ENCODE data around the gene ERC2.
"Not testable (repeated sequence)": the region's sequence is repeated elsewhere in the genome, so short reads cannot be mapped to it uniquely, and the experiment has no call there.

The ERC2 gene

DNA sequence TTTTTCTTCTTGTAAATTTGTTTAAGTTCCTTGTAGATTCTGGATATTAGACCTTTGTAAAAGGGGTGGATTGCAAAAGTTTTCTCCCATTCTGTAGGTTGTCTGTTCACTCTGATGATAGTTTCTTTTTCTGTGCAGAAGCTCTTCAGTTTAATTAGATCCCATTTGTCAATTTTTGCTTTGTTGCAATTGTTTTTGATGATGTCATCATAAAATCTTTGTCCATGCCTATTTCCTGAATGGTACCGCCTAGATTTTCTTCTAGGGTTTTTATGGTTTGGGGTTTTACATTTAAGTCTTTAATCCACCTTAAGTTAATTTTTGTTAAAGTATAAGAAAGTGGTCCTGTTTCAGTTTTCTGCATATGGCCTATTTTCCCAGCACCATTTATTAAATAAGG is 401.9 kb downstream of the ERC2 start:
- DNase-seq (ENCODE audit: low spot score): not testable (repeated sequence)

GRCh38 chr3:56064684-56065083 is 403.6 kb downstream of the ERC2 start:
- no peak for DNase-seq (ENCODE audit: low spot score)

DNA sequence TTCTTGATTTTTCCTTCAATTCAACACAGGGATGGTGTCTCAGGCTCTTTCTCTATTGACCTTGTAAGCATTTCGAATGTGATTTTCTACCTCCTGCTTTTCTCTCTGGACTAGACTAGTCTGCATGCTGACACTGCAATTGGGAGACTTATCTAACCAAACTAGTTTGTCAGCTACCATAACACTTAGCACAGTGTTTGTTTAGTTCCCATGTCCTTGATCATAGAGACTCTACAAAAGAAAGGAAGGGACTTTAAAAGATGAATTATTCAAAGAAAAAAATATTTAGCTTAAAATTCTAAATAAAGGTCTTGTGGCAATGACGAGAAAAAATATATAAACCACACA is 407.0 kb downstream of the ERC2 start:
- DNase-seq (ENCODE audit: low spot score): no peak

DNA sequence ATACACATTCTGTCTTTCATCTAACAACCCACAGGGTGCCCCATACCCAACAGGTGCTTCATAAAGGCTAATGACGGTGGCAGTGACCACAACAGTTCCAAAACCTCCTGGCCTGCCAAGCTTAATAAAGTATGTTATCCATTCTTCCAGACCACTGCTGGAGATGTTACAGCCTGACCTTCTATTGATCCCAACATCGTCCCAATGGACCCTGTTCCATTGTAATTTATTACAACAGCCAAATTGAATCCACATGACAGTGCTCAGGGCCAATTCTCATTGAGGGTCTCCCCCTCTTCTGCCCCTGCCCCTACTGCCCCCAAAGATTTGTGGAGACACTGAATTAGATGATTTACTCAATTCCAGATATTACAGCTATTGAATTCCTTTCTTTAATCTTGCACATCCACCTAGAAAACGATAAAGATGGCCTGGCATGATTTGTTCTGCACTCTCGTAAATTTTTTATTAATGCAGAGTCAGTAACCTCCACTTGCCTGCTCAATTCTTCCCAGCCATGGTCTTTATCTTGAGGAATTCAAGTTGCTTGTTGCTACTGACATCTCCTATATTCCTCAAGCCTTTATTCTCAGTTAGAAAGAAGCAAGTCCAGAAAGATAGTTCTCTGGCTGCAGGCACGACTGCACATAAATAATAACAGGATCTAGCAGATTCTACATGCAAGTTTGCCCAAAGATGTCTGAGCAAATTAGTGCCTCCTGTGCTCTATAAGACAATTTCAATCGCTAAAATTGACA is 407.6 kb downstream of the ERC2 start:
- no peak for DNase-seq (ENCODE audit: low spot score)

- no peak for DNase-seq (ENCODE audit: low spot score)
Observed at GRCh38 chr3:56059731-56060130, 408.5 kb downstream of the ERC2 start.

DNA sequence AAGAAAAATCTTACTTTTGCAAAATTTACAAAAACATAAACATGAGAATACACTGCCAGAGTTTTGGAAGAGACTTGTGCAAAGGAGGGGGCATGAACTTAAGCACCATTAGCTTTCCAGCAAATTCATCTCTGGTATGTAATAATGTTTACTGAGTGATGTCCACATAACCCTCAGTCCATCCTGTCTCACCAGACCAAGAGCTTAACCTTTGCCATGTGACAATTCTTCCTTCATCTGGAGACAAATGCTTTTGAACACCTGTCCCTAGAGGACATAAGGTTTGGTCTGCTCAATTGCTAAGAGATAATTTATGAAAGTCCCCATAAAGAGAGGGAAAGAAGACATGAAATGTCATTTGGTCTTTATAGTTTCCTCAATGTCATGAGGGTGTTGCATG is 412.3 kb downstream of the ERC2 start:
- DNase-seq (ENCODE audit: low spot score): no peak

DNA sequence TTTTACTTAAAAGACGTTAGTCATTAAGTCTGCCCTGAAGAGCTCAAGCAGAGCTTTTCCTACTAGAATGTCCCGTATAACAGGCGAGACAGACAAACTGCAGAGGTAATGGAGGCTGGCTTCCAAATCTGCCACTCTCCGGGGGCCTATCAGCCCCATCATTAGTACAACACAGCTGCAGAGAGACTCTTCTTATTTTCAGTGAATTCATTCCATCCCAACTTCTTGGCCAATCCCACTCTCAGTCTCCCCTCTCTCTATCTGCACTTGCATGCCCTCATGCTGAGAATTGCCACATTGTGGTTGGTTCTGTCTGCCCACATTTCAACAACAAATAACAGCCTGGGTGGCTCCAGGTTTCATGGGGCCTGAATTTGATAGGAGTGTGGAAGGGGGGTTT is 412.7 kb downstream of the ERC2 start:
- no peak for DNase-seq (ENCODE audit: low spot score)

GRCh38 chr3:56054844-56055243 is 413.4 kb downstream of the ERC2 start:
- DNase-seq (ENCODE audit: low spot score): peak; percentile 62

DNA sequence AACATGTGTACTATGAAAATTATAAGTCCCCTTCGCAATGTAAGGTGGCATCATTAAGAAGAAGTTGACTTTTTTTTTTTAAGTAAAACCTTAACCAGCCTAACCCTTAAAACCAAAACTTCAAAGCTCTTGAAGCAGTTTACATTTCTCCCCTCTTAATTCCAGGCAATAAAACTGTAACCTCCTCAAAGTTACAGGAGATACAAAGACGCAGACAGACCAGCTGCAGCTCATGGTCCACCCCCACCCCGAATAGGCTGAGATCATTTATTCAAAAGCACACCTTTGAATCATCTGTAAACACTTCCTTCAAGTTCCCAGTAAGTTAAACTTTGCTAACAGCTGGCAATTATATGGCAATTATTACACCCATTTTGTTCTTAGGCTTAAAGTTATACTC is 414.5 kb downstream of the ERC2 start:
- DNase-seq (ENCODE audit: low spot score): no peak

- no peak for DNase-seq (ENCODE audit: low spot score)
Observed at GRCh38 chr3:56052188-56052587, 416.1 kb downstream of the ERC2 start.

DNA sequence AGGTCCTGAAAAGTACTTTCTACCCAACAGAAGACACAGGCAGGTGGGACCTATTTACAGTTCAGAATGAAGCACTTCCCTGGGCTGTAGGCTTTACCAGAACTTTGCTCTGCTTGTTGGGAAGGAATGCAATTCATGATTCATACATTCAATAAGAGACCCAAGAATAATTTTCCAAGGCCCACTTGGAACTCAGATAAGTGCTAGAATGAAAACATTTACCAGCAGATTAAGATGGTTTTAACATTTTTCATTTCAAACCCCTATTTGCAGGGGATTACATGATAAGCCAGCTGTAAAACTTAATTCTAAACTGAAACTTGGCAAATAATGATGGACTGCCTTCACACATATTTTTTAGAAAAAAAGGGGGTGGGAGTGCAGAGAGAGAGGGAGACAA is 417.2 kb downstream of the ERC2 start:
- DNase-seq (ENCODE audit: low spot score): no peak

GRCh38 chr3:56048946-56049345 is 419.3 kb downstream of the ERC2 start:
- DNase-seq (ENCODE audit: low spot score): no peak

GRCh38 chr3:56048331-56048730 is 419.9 kb downstream of the ERC2 start:
- DNase-seq (ENCODE audit: low spot score): no peak

GRCh38 chr3:56042326-56042951 is 425.8 kb downstream of the ERC2 start:
- DNase-seq (ENCODE audit: low spot score): peak; percentile 54

DNA sequence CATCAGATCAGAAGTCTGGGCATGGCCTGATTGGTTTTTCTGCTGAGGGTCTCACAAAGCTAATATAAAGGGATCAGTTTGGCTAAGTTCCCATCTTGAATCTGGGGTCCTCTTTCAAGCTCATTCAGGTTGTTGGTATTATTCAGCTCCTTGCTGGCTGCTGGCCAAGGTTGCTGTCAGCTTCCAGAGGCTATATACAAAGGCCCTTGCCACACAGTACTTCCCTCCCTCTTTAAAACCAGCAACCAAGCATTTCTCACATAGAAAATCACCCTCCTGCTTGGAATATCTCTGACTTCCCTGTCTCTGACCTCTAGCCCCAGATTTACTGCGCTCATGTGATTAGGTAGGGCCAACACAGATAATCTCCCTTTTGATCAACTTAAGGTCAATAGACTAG is 442.9 kb downstream of the ERC2 start:
- DNase-seq (ENCODE audit: low spot score): peak; percentile 9

DNA sequence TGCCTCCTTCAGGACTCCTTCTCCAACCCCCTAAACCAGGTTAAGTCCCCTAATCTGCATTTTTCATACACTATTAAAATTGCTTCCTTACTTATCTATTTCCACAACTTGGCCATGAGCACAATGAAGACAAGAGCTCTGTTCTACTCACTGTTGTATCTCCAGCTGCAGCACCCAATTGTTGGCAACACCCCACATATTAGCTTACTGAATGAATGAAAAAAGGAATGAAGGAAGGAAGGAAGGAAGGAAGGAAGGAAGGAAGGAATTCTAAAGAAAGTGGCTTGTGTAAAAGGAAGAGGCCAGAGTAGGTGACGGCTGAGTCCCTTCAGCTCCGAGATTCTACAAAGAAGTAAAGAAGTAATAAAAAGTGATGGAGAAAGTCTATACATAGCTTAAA is 444.7 kb downstream of the ERC2 start:
- DNase-seq (ENCODE audit: low spot score): no peak

GRCh38 chr3:56022619-56023018 is 445.6 kb downstream of the ERC2 start:
- DNase-seq (ENCODE audit: low spot score): no peak

DNA sequence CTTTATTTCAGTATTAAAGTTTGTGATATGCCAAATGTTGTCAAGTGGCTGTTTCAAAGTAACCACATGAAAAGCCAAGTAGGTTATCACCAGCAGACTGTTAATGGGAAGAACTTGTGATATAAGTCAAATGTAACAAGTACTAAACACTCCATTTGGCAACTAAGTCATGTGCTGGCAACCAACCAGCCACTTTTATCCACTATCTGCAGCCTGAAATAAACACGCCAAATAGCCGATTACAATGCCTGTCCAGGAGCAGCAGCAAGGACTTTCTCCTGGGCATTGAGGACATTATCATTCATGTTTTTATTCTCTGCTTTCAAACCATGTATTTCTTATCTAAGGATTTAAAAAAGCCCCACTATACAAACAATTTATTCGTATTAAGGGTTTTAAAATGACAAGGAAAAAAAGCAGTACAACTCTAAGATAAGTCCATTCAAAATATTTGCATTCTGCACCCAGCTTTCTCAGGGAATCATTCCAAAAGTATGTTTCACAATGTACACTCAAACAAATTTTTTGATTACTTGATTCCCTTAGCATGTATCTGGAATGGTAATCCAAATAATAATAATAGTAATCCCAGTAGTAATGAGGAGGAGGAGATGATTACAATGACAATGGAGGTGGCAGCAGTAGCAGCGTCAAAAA is 448.6 kb downstream of the ERC2 start:
- no peak for DNase-seq (ENCODE audit: low spot score)

DNA sequence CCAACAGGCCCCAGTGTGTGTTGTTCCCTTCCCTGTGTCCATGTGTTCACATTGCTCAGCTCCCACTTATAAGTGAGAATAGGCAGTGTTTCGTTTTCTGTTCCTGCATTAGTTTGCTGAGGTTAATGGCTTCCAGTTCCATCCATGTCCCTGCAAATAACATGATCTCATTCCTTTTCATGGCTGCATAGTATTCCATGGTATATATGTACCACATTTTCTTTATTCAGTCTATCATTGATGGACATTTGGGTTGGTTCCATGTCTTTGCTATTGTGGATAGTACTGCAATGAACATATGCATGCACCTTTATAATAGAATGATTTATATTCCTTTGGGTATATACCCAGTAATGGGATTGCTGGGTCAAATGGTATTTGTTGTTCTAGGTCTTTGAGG is 452.9 kb downstream of the ERC2 start:
- DNase-seq (ENCODE audit: low spot score): not testable (repeated sequence)

DNA sequence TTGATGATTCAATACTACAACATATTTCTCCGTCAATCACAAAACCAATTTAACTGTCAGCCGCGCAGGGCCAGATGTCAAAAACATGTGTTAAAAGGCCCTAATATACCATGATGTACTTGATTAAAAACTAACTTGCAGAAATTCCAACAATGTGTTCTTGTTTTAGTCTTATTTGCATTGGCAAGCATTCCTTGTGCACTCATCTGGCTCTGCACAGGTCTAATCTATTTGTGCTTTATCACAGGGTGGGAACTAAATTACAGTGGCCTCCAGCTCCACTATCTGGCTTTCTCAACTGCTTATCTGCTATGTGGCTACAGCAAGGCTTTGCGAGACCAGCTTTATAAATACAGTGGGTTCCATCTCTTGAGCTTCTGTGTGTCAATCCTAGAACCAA is 455.5 kb downstream of the ERC2 start:
- DNase-seq (ENCODE audit: low spot score): peak; percentile 34

GRCh38 chr3:56005196-56005805 is 463.0 kb downstream of the ERC2 start:
- no peak for DNase-seq (ENCODE audit: low spot score)

DNA sequence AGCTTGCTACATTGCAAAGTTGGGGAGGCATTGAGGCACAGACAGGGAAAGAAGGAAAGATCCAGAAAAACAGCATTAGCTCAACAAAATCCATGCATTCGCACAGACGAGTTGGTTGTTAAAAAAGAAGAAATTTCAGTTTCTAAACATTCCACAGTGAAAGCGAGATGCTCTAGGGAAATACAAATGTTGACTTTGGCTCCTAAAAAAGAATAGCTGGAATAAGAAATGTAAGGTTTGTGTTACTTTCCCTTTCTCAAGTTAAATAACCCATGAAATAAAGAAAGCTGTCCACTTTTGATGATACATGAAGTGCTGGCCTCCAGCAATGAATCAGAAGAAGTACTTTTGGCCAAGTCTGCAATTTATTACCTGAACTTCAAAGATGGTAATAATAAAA is 465.1 kb downstream of the ERC2 start:
- no peak for DNase-seq (ENCODE audit: low spot score)

GRCh38 chr3:56001991-56002390 is 466.3 kb downstream of the ERC2 start:
- DNase-seq (ENCODE audit: low spot score): no peak

All from SK-N-DZ (cell line).